ENCODE data around the gene LRRC53.

LRRC53 gene

GRCh38 chr1:74465193-74465681, 47.2 kb downstream of the LRRC53 start:
- no peak overlapping the region for H3K27ac ChIP-seq
- H3K4me1 ChIP-seq (ENCODE audit: control insufficient read depth in 1 of 2, insufficient read depth in 1 of 2, low read depth in 1 of 2, low read length in 1 of 2) = no peaks in the 10 kb centered on the region
- TF ChIP-seq CTCF (IDR thresholded peaks at IDR 0.05) = no peak
- H3K4me3 ChIP-seq (ENCODE audit: low read depth in 1 of 2, low read length in 1 of 2) = no peak overlapping the region
- no peaks in the 10 kb centered on the region for H3K9me3 ChIP-seq
- H3K36me3 ChIP-seq = no peaks in the 10 kb centered on the region
- H3K27me3 ChIP-seq = no peaks in the 10 kb centered on the region

GRCh38 chr1:74464037-74464436, 48.4 kb downstream of the LRRC53 start:
- Histone ChIP-seq H3K4me1 (ENCODE audit: control insufficient read depth in 1 of 2, insufficient read depth in 1 of 2, low read depth in 1 of 2, low read length in 1 of 2) (no peaks in the 10 kb centered on the region), H3K27ac (no peak overlapping the region), H3K36me3 (no peaks in the 10 kb centered on the region), H3K27me3 (no peaks in the 10 kb centered on the region), H3K4me3 (ENCODE audit: low read depth in 1 of 2, low read length in 1 of 2) (no peak overlapping the region), H3K9me3 (no peaks in the 10 kb centered on the region)
- no peak for TF ChIP-seq CTCF (IDR thresholded peaks at IDR 0.05)

GRCh38 chr1:74463333-74463988, 49.0 kb downstream of the LRRC53 start:
- Histone ChIP-seq H3K4me1 (ENCODE audit: control insufficient read depth in 1 of 2, insufficient read depth in 1 of 2, low read depth in 1 of 2, low read length in 1 of 2) (no peaks in the 10 kb centered on the region), H3K36me3 (no peaks in the 10 kb centered on the region), H3K27ac (no peak overlapping the region), H3K4me3 (ENCODE audit: low read depth in 1 of 2, low read length in 1 of 2) (no peak overlapping the region), H3K27me3 (no peaks in the 10 kb centered on the region), H3K9me3 (no peaks in the 10 kb centered on the region)
- no peak for TF ChIP-seq CTCF (IDR thresholded peaks at IDR 0.05)

GRCh38 chr1:74457253-74457652, 55.2 kb downstream of the LRRC53 start:
- H3K4me1 ChIP-seq (ENCODE audit: control insufficient read depth in 1 of 2, insufficient read depth in 1 of 2, low read depth in 1 of 2, low read length in 1 of 2) = no peaks in the 10 kb centered on the region
- H3K36me3 ChIP-seq = no peaks in the 10 kb centered on the region
- H3K27me3 ChIP-seq = no peaks in the 10 kb centered on the region
- no peak overlapping the region for H3K27ac ChIP-seq
- TF ChIP-seq CTCF (IDR thresholded peaks at IDR 0.05) = no peak
- no peaks in the 10 kb centered on the region for H3K9me3 ChIP-seq
- no peak overlapping the region for H3K4me3 ChIP-seq (ENCODE audit: low read depth in 1 of 2, low read length in 1 of 2)

GRCh38 chr1:74455390-74455789, 57.0 kb downstream of the LRRC53 start:
- no peak for TF ChIP-seq CTCF (IDR thresholded peaks at IDR 0.05)
- Histone ChIP-seq H3K27me3 (no peaks in the 10 kb centered on the region), H3K4me1 (ENCODE audit: control insufficient read depth in 1 of 2, insufficient read depth in 1 of 2, low read depth in 1 of 2, low read length in 1 of 2) (no peaks in the 10 kb centered on the region), H3K36me3 (no peaks in the 10 kb centered on the region), H3K27ac (no peak overlapping the region), H3K4me3 (ENCODE audit: low read depth in 1 of 2, low read length in 1 of 2) (no peak overlapping the region), H3K9me3 (no peaks in the 10 kb centered on the region)
